Stimulated activated CD8-positive, alpha-beta memory T cell treated with anti-CD3 and anti-CD28 coated beads, Interleukin-15, amount 100 ng/mL, for 48 hours (primary cell): ENCODE measurements around the gene ADH4.
"Not testable (repeated sequence)": the region's sequence is repeated elsewhere in the genome, so short reads cannot be mapped to it uniquely, and the experiment has no call there.

Source experiments
- DNase-seq, 2 donors: peaks; one replicate each; pipeline ENCODE4 v3.0.0-alpha.2; 2020; ENCODE audit warnings: low read depth in 2 of 2

Gene ADH4

GRCh38 chr4:99080869-99081268 is 63.2 kb downstream of the ADH4 start:
- not testable (repeated sequence) for DNase-seq

GRCh38 chr4:99079625-99080295 is 64.3 kb downstream of the ADH4 start:
- DNase-seq = no peak

DNA sequence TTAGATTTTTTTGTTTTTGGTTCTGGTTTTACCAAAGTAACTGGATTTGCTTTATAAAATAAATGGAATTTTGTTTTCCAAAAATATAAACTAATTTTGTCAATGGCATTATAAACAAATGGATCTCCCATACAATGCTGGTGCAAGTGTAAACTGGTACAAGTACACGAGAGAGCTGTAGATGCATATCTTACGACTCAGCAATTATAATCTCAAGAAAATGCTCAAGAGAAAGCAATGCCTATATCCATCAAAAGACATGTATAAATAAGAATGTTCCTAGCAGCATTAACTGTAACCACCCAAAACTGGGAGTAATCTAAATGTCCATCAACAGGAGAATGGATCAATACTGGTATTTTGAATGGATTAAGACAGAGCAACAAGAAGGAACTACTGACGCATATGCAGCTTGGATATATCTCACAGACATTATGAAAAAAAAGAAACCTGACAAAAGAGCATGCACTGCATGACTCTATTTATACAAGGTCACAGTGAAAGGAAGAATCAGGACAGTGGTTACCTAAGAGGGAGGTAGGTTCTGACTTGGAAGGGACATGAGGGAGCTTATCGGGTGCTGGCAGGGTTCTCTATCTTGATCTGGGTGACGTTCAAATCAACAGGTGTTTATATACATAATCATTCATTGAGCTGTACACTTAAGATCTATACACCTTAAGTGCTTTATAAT is 65.0 kb downstream of the ADH4 start:
- no peak for DNase-seq

DNA sequence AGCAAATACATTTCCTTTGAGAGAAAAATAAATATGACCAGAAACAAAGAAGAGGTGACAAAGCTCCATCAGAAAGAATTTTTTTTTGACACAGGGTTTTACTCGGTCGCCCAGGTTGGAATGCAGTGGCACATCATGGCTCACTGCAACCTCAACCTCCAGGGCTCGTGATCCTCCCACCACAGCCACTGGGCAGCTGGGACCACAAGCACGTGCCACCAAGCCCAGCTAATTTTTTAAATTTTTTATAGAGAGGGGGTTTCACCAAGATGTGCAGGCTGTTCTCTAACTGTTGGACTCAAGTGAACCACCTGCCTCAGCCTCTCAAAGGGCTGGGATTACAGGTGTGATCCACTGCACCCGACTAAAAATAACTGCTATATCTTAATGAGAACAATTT is 65.8 kb downstream of the ADH4 start:
- no peak for DNase-seq

- DNase-seq = no peak
These were observed 66.9 kb downstream of the ADH4 start for GRCh38 chr4:99077177-99077576.

DNA sequence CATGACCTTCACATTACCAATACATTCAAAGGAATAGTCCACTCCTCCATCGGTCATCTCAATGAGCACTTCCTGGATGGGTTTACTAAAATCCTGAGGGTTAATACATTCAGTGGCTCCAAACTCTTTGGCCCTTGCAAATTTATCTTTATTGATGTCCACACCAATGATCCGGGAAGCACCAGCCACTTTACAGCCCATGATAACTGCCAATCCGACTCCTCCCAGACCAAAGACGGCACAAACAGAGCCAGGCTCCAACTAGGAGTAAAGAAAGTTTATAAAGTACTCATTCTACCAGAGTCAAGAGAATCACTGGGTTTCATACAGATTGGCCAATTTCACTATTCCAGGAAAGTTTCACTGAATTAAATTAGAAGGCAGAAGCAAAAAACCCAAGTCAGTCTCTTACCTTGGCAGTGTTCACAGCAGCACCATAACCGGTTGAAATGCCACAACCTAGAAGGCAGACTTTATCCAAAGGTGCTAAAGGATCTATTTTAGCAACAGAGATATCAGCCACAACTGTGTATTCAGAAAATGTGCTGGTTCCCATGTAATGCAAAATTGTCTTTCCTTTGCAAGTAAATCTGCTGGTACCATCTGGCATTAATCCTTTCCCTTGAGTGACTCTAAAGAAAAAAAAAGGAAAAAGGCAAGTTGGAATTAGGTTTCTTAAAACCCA is 67.7 kb downstream of the ADH4 start:
- DNase-seq = no peak

DNA sequence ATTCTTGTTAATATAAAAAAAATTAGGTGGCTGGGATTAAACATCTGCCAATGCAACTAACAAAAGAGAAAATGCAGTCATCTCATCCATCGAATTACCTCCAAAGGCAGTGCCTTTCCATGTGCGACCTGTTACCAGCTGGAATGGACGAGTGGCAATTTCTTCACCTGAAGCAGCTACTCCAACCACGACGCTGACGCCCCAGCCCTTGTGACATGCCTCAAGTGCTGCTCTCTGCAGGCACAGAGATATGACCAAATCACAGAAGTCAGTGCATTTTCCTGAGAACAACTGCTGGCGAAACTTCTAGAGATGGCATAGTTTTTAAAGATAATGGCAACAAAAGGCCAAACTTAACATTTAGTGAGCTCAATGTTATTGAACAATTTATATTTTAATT is 69.3 kb downstream of the ADH4 start:
- no peak for DNase-seq
